ENCODE results near the gene FAM241A.
"Not testable (repeated sequence)": the region's sequence is repeated elsewhere in the genome, so short reads cannot be mapped to it uniquely, and the experiment has no call there.

FAM241A gene

DNA sequence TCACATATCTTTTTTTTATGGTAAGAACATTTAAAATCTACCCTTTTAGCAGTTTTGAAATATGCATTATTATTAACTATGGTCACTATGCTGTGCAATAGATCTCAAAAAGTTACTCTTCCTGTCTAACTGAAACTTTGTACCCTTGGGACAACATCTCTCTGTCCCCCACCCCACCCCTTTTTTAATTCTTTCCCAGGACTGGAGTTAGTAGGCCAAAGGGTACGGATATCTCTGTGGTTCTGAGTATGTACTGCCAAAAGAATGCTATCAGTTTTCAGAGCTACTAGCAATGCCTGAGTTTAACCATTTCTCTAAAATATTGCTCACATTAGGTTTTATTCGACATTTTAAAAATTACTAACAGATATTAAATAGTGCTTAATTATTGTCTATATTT, 4.7 kb upstream of the FAM241A start:
- DNase-seq, result no peak

- no peak for DNase-seq
These were observed 3.7 kb upstream of the FAM241A start for GRCh38 chr4:112141366-112142138.

- DNase-seq, result no peak
These were observed 3.1 kb upstream of the FAM241A start for GRCh38 chr4:112142182-112142581.

DNA sequence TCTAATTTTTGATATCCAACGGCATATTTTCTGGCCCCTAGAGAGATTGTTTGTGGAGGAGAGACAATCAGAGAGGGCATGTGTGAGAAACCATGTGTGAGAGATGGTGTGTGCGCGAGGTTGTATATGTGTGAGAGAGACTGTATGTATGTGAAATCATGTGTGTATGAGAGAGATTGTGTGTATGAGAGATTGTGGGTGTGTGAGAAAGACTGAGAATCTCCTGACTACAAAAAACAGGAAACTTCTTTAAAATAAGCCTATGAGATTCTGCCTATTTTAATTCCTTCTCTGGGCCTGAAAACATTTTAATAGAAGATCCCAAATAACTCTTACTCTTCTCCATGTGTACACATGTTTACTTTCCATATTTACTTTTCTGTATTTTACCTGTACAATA, 1.5 kb upstream of the FAM241A start:
- DNase-seq, result no peak

DNA sequence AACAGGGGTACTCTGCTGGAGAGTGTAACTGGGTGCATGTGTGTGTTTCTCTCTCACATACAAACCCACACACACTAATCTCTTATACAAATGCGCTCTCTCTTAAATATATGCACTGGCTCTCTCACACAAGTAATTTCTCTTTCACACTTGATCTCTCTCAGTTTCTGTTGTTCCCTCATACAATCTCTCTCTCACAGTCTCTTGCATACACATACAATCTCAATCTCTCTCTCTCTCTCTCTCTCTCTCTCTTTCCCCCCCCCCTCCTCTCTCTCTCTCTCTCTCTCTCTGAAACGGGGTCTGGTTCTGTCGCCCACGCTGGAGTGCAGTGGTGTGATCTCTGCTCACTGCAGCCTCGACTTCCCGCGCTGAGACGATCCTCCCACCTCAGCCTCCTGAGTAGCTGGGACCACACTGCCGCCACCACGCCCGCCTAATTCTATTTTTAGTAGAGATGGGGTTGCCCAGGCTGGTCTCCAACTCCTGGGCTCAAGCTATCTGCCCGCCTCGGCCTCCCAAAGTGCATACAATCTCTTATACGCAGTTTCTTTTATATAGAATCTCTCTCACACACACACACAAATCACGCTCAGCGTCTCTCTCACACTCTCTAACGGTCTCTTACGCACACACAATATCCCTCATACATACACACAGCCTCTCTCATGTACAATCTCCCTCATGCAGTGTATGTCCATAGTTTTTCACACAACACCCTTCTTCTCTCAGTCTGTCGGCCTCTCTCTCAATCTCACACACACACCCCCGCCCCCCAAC, 518 bp upstream of the FAM241A start:
- no peak for DNase-seq

DNA sequence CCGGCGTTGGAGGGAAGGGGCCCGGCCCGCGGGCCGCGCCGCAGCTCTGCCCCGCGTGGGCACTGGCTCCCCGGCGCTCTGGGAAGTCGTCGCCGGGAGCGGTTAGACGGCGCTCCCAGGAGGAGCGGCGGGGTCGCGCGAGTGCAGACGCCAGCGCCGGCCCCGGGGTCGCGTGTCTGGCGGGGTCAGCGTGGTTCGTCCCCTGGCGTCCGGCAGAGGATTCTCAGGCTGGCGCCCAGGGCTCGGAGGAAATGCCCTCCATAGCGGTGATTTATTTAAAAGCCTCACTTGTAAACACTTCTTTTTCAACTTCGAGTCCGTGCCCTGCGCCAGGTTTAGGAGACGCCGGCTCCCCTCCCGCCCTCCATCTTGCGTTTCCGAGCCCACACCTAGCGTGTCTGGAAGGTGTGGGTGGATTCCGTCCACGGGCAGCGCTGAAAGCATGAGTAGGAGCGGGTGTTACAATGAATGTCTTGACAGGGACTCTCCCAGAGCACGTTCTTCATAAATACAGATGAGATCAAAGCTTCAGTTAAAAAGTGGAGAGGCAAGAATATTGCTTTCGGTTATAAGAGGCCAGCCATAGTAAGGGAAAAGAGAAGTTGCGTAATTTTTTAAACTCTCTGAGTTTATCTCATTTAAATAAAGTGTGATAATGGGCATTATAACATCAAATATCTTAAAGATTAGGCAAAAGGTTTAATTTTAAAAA, 692 bp downstream of the FAM241A start:
- peak; percentile 66 to 76 for DNase-seq

GRCh38 chr4:112146502-112146813, 1.2 kb downstream of the FAM241A start:
- DNase-seq, result no peak

- no peak for DNase-seq
These were observed 2.4 kb downstream of the FAM241A start for GRCh38 chr4:112147697-112148096.

DNA sequence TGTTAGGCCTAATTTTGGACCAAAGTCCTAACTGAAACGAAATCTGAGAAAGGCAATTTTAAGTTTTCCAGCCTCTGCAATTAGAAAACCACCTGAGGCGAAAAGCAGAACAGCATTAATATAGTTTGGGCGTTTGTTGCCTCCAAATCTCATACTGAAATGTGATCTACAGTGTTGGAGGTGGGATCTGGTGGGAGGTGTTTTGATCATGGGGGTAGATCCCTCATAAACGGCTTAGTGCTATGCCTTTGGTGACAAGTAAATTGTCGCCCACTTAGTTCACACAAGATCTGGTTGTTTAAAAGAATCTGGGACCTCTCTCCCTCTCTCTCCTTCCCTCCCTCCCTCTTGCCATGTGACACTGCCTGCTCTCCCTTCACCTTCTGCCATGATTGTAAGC, 5.7 kb downstream of the FAM241A start:
- DNase-seq, result no peak

GRCh38 chr4:112152521-112152920, 7.3 kb downstream of the FAM241A start:
- DNase-seq, result no peak

GRCh38 chr4:112153211-112153791, 8.0 kb downstream of the FAM241A start:
- no peak for DNase-seq

GRCh38 chr4:112156112-112156511, 10.9 kb downstream of the FAM241A start:
- DNase-seq, result no peak

DNA sequence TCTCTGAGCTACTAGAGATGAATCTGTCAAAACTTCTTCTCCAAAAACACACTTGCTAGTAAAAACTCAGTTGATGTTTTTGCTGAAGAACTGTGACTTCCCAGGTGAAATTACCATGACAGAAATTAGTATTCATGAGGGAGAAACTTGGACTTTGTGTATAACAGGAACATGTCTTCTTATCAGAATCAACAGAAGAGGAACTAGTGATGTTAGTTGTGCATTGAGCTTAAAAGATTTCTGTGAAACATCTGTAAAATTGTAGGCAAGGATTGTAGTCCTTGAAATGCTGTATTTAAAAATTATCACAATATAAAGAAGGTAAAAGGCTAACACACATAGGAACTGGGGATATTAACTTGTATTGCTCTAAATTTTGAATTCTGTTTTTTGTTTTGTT, 11.3 kb downstream of the FAM241A start:
- DNase-seq, result no peak

- not testable (repeated sequence) for DNase-seq
These were observed 18.5 kb downstream of the FAM241A start for GRCh38 chr4:112163706-112164105.

GRCh38 chr4:112167794-112168193, 22.5 kb downstream of the FAM241A start:
- peak; percentile 15 to 36 for DNase-seq

- DNase-seq, result no peak
These were observed 23.7 kb downstream of the FAM241A start for GRCh38 chr4:112168719-112169500.

- no peak for DNase-seq
These were observed 25.3 kb downstream of the FAM241A start for GRCh38 chr4:112170451-112170993.

GRCh38 chr4:112171051-112171763, 26.0 kb downstream of the FAM241A start:
- not testable (repeated sequence) for DNase-seq

GRCh38 chr4:112172180-112172579, 26.9 kb downstream of the FAM241A start:
- peak in 1 of 2 donors; percentile 8 for DNase-seq

- no peak for DNase-seq
These were observed 28.6 kb downstream of the FAM241A start for GRCh38 chr4:112173593-112174558.

Measured in CD4-positive, alpha-beta T cell treated with Interleukin-1 beta for 1 hour (primary cell).